Stimulated activated CD4-positive, alpha-beta T cell treated with anti-CD3 and anti-CD28 coated beads, Interleukin-15, amount 100 ng/mL, for 1 hour (primary cell): ENCODE data around the gene DYNLL2.
"Not testable (repeated sequence)": the region's sequence is repeated elsewhere in the genome, so short reads cannot be mapped to it uniquely, and the experiment has no call there.

Source experiments
- DNase-seq, 2 donors: peaks; one replicate each; pipeline ENCODE4 v3.0.0-alpha.2; 2020; ENCODE audit warnings: low read depth in 1 of 2, low spot score in 1 of 2

DYNLL2 gene

GRCh38 chr17:58100506-58100905 lies 17.3 kb downstream of the DYNLL2 start:
- no peak for DNase-seq

- not testable (repeated sequence) for DNase-seq
Observed at GRCh38 chr17:58101898-58102297, 18.7 kb downstream of the DYNLL2 start.

GRCh38 chr17:58105093-58105492 lies 21.9 kb downstream of the DYNLL2 start:
- no peak for DNase-seq

- no peak for DNase-seq
Observed at GRCh38 chr17:58107306-58107705, 24.1 kb downstream of the DYNLL2 start.

- DNase-seq: no peak
Observed at GRCh38 chr17:58109197-58109596, 26.0 kb downstream of the DYNLL2 start.

- DNase-seq: no peak
Observed at GRCh38 chr17:58110012-58110411, 26.8 kb downstream of the DYNLL2 start.

- no peak for DNase-seq
Observed at GRCh38 chr17:58111676-58112075, 28.5 kb downstream of the DYNLL2 start.

- peak; percentile 61 to 77 for DNase-seq
Observed at GRCh38 chr17:58112970-58113631, 29.9 kb downstream of the DYNLL2 start.

GRCh38 chr17:58113947-58114346 lies 30.7 kb downstream of the DYNLL2 start:
- DNase-seq: no peak

GRCh38 chr17:58117382-58117781 lies 34.2 kb downstream of the DYNLL2 start:
- no peak for DNase-seq

- DNase-seq: no peak
Observed at GRCh38 chr17:58119491-58119890, 36.3 kb downstream of the DYNLL2 start.

GRCh38 chr17:58120195-58120822 lies 37.1 kb downstream of the DYNLL2 start:
- DNase-seq: no peak

- no peak for DNase-seq
Observed at GRCh38 chr17:58121925-58122324, 38.7 kb downstream of the DYNLL2 start.

- no peak for DNase-seq
Observed at GRCh38 chr17:58127846-58128245, 44.6 kb downstream of the DYNLL2 start.

- DNase-seq: not testable (repeated sequence)
Observed at GRCh38 chr17:58132697-58133096, 49.5 kb downstream of the DYNLL2 start.

- no peak for DNase-seq
Observed at GRCh38 chr17:58136669-58137279, 53.6 kb downstream of the DYNLL2 start.

GRCh38 chr17:58141505-58141904 lies 58.3 kb downstream of the DYNLL2 start:
- no peak for DNase-seq

GRCh38 chr17:58143335-58143734 lies 60.1 kb downstream of the DYNLL2 start:
- DNase-seq: not testable (repeated sequence)

GRCh38 chr17:58144801-58145200 lies 61.6 kb downstream of the DYNLL2 start:
- no peak for DNase-seq
